NCI-H2196 treated with DMSO at 0.1 percent for 48 hours (cell line): ENCODE measurements around the gene PRDM12.

Experiments
- DNase-seq: peaks from one replicate; lab custom pipeline; 2025; ENCODE audit not compliant: unreplicated experiment; lab: John Stamatoyannopoulos, UW

Gene PRDM12

GRCh38 chr9:130689572-130689936, 25.2 kb downstream of the PRDM12 start:
- DNase-seq: no peak

- peak; percentile 88 for DNase-seq
These were observed 25.7 kb downstream of the PRDM12 start for GRCh38 chr9:130689937-130690700.

- no peak for DNase-seq
These were observed 27.9 kb downstream of the PRDM12 start for GRCh38 chr9:130692321-130692720.

- DNase-seq: no peak
These were observed 28.7 kb downstream of the PRDM12 start for GRCh38 chr9:130693101-130693425.

GRCh38 chr9:130693426-130694191, 29.2 kb downstream of the PRDM12 start, which contains the start of gene EXOSC2:
Gene EXOSC2, plus strand, starts transcription at chr9:130693780. Its CDS starts 12 bp downstream, at chr9:130693792.
- peak; percentile 95 for DNase-seq

GRCh38 chr9:130694205-130694604, 29.8 kb downstream of the PRDM12 start:
- DNase-seq: no peak

GRCh38 chr9:130696139-130696650, 31.8 kb downstream of the PRDM12 start:
- no peak for DNase-seq

- DNase-seq: no peak
These were observed 32.6 kb downstream of the PRDM12 start for GRCh38 chr9:130696996-130697395.

- no peak for DNase-seq
These were observed 34.1 kb downstream of the PRDM12 start for GRCh38 chr9:130698514-130698913.

- no peak for DNase-seq
These were observed 34.7 kb downstream of the PRDM12 start for GRCh38 chr9:130699047-130699446.

GRCh38 chr9:130701059-130702022, 36.9 kb downstream of the PRDM12 start:
- peak; percentile 53 for DNase-seq

- DNase-seq: no peak
These were observed 39.1 kb downstream of the PRDM12 start for GRCh38 chr9:130703501-130703900.

- DNase-seq: peak; percentile 34
These were observed 43.0 kb downstream of the PRDM12 start for GRCh38 chr9:130707225-130707976.

GRCh38 chr9:130710822-130711352, 46.5 kb downstream of the PRDM12 start:
- DNase-seq: no peak

GRCh38 chr9:130711469-130711868, 47.1 kb downstream of the PRDM12 start:
- DNase-seq: no peak

GRCh38 chr9:130712564-130713285, 48.3 kb downstream of the PRDM12 start:
- peak; percentile 95 for DNase-seq

- DNase-seq: no peak
These were observed 49.0 kb downstream of the PRDM12 start for GRCh38 chr9:130713286-130713960.

GRCh38 chr9:130714586-130715110, 50.3 kb downstream of the PRDM12 start:
- no peak for DNase-seq

- no peak for DNase-seq
These were observed 50.9 kb downstream of the PRDM12 start for GRCh38 chr9:130715270-130715669.
